NK-92 (cell line): ENCODE data around the gene PLSCR3.

Experiments used
- DNase-seq: peaks from one replicate; lab custom pipeline; 2025; ENCODE audit not compliant: unreplicated experiment; lab: John Stamatoyannopoulos, UW

The PLSCR3 gene

GRCh38 chr17:7351665-7352502, 42.4 kb downstream of the PLSCR3 start, which contains the start of gene KCTD11:
Gene KCTD11, plus strand, starts transcription at chr17:7352162.
- DNase-seq, result no peak

- no peak for DNase-seq
Measured at GRCh38 chr17:7348478-7349242, 45.7 kb downstream of the PLSCR3 start.

DNA sequence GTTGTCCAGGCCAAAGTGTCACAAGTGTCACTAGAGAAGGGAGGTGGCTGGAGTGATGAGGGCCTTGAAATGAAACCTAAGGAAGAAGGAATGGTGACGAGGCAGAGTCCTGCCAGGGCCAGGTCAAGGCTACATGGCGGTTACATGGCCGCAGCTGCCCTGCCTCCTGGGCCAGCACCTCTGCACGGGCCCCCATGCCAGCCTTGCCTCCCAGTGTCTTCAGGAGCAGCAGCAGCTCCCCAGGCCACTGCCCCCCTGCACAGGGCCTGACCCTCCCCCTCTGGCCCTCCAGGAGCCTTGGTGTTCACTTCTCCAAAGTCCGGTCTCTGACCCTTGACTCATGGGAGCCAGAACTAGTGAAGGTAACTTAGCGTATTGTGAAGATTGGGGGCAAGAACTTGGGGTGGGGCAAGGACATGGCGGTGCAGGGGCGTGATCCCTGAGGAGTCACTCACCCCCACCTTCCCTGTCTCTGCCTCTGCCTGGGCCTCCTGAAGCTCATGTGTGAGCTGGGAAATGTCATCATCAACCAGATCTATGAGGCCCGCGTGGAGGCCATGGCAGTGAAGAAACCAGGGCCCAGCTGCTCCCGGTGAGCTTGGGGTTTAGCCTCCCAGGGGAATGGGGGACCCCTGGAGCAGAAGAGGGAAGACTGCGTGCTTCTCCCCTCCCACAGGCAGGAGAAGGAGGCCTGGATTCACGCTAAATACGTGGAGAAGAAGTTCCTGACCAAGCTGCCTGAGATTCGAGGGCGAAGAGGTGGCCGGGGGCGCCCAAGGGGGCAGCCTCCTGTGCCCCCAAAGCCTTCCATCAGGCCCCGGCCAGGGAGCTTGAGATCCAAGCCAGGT, 46.5 kb downstream of the PLSCR3 start:
- DNase-seq, result no peak

DNA sequence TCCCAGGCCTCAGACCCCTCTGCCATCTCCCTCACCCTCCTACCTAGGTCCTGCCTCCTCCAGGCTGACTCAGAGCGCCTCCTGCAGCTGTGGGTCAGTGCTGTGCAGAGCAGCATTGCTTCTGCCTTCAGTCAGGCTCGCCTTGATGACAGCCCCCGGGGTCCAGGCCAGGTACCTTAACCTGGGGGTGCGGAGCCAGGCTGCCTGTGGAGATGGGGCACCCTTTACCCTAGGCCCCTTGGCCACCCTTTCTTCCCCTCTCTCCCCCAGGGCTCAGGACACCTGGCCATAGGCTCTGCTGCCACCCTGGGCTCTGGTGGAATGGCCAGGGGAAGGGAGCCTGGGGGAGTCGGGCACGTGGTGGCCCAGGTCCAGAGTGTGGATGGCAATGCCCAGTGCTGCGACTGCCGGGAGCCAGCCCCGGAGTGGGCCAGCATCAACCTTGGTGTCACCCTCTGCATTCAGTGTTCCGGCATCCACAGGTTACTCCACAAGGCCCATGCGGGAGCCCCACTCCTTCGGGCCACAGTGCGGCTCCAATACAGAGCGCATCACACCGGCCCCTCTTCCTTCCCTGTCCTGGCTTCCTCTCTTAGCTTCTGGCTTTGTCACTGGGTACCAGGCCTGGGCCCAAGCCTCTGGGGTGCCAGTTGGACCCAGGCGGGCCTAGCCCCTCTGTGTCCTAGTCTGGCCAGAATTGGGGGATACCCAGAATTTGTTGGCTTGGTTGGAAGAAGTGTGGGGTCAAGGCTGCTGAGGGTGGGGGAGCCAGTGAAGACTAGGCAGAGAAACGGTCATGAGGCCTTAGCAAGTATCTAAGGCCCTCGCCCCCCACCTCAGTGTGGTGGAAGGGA, 47.3 kb downstream of the PLSCR3 start:
- no peak for DNase-seq

- DNase-seq, result no peak
Measured at GRCh38 chr17:7343250-7343649, 51.1 kb downstream of the PLSCR3 start.

DNA sequence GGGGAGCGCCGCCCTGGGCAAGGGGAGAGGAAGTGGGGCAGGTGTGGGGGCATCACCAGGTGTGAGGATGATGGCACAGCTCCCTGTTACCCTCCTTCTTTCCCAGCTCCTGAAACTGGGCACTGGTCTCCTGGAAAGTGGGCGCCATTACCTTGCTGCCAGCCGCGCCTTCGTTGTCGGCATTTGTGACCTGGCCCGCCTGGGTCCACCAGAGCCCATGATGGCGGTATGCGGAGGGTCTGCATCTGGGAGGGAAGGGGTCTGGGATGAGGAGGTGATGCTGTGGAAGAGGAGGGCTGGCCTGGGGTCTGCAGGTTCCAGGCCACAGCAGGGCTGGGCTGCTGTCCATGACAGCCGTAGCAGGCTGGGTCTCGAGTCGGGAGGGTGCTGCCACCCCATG, 52.5 kb downstream of the PLSCR3 start:
- DNase-seq, result no peak

GRCh38 chr17:7340179-7340578, 54.1 kb downstream of the PLSCR3 start:
- DNase-seq, result no peak
